ENCODE data around the gene SMIM43.
A peak's percentile ranks its signal among the peaks of the same experiment; 100 is the strongest.
"Not testable (repeated sequence)": the region's sequence is repeated elsewhere in the genome, so short reads cannot be mapped to it uniquely, and the experiment has no call there.

The SMIM43 gene

GRCh38 chr4:121778991-121779628 is 14.1 kb upstream of the SMIM43 start:
- no peak for DNase-seq

- DNase-seq: no peak
Measured at GRCh38 chr4:121777625-121778024, 12.7 kb upstream of the SMIM43 start.

GRCh38 chr4:121776610-121777401 is 11.8 kb upstream of the SMIM43 start:
- DNase-seq: no peak

GRCh38 chr4:121773883-121774282 is 8.9 kb upstream of the SMIM43 start:
- no peak for DNase-seq

GRCh38 chr4:121771869-121772268 is 6.9 kb upstream of the SMIM43 start:
- DNase-seq: no peak

- no peak for DNase-seq
Measured at GRCh38 chr4:121769341-121769740, 4.4 kb upstream of the SMIM43 start.

GRCh38 chr4:121767166-121767565 is 2.2 kb upstream of the SMIM43 start:
- no peak for DNase-seq

- no peak for DNase-seq
Measured at GRCh38 chr4:121765971-121766538, 1.1 kb upstream of the SMIM43 start.

GRCh38 chr4:121765368-121765705 is 373 bp upstream of the SMIM43 start:
- DNase-seq: no peak

GRCh38 chr4:121764303-121764701 is 662 bp downstream of the SMIM43 start:
- no peak for DNase-seq

- no peak for DNase-seq
Measured at GRCh38 chr4:121760205-121760604, 4.8 kb downstream of the SMIM43 start.

- no peak for DNase-seq
Measured at GRCh38 chr4:121758925-121759568, 5.9 kb downstream of the SMIM43 start.

GRCh38 chr4:121752142-121752541 is 12.8 kb downstream of the SMIM43 start:
- DNase-seq: not testable (repeated sequence)

- DNase-seq: no peak
Measured at GRCh38 chr4:121749225-121749624, 15.7 kb downstream of the SMIM43 start.

- DNase-seq: no peak
Measured at GRCh38 chr4:121742794-121743193, 22.2 kb downstream of the SMIM43 start.

- no peak for DNase-seq
Measured at GRCh38 chr4:121741751-121742150, 23.2 kb downstream of the SMIM43 start.

- no peak for DNase-seq
Measured at GRCh38 chr4:121740796-121741409, 24.1 kb downstream of the SMIM43 start.

- DNase-seq: no peak
Measured at GRCh38 chr4:121739575-121739974, 25.4 kb downstream of the SMIM43 start.

GRCh38 chr4:121738780-121739535 is 26.0 kb downstream of the SMIM43 start:
- DNase-seq: no peak

GRCh38 chr4:121737846-121738554 is 27.0 kb downstream of the SMIM43 start:
- DNase-seq: no peak

GRCh38 chr4:121736735-121737351 is 28.1 kb downstream of the SMIM43 start:
- DNase-seq: peak; percentile 11 to 24

Data from activated CD4-positive, alpha-beta T cell treated with anti-CD3 and anti-CD28 coated beads for 4 hours (primary cell).